Measurements from ENCODE around the gene TNFRSF19. TPM values are rescaled to one million over a fixed set of nuclear protein-coding genes. Genes with fewer than 3 reads are reported as not detected.

Gene TNFRSF19
- total and polyA plus RNA-seq, 2 of the 8 experiments (the other 6 are each of a cell fraction or from before 2014, with no cell fraction given) = 0.50 to 0.95 TPM

- H2AK5ac ChIP-seq (ENCODE audit: low read depth, low read length) = no peak overlapping the region
- H3K79me1 ChIP-seq (ENCODE audit: low read depth, low read length) = no peaks in the 10 kb centered on the region
- H2BK5ac ChIP-seq (ENCODE audit: low read depth, low read length) = no peak overlapping the region
- H3K23ac ChIP-seq (ENCODE audit: insufficient read length) = no peak overlapping the region
- H2BK12ac ChIP-seq (ENCODE audit: low read depth, low read length) = no peak overlapping the region
- no peaks in the 10 kb centered on the region for H3K36me3 ChIP-seq (ENCODE audit: control insufficient read depth in 2 of 4, insufficient read depth in 4 of 4, low read length in 3 of 4)
- H3K79me2 ChIP-seq (ENCODE audit: control insufficient read depth in 1 of 2, insufficient read depth in 2 of 2, low read length in 2 of 2) = no peaks in the 10 kb centered on the region
- peaks cover 0 to 5% (median 2%) of the 10 kb centered on the region in 4 experiments; a peak in 3 of 7 replicates for H3K4me1 ChIP-seq (replicated peaks in 1 of 4; ENCODE audit: control insufficient read depth in 3 of 4, insufficient read depth in 4 of 4, low read length in 3 of 4)
- H3K56ac ChIP-seq (replicated peaks; ENCODE audit: insufficient read length, low read depth, low read length) = no peak overlapping the region
- H2BK20ac ChIP-seq (ENCODE audit: low read length) = no peak overlapping the region
- H3K27ac ChIP-seq (ENCODE audit: low read depth, low read length) = no peak overlapping the region
- H3K9me3 ChIP-seq (ENCODE audit: insufficient read depth in 2 of 2, low read depth in 1 of 2, low read length in 1 of 2) = peaks cover 2% of the 10 kb centered on the region in 2 experiments; a peak in 1 of 4 replicates
- no peak overlapping the region for H3K9ac ChIP-seq (replicated peaks in 1 of 4; ENCODE audit: extremely low read depth in 1 of 4, low read depth in 3 of 4, low read length in 3 of 4)
- H2BK15ac ChIP-seq (ENCODE audit: low read length) = no peak overlapping the region
- no peak overlapping the region for H4K91ac ChIP-seq (replicated peaks; ENCODE audit: insufficient read length, low read length)
- no peaks in the 10 kb centered on the region for H4K20me1 ChIP-seq (replicated peaks in 1 of 2; ENCODE audit: control insufficient read depth in 1 of 2, insufficient read depth in 2 of 2, low read length in 2 of 2)
- H3K18ac ChIP-seq (ENCODE audit: extremely low read depth, low read length) = no peak overlapping the region
- ChIA-PET CTCF (ENCODE audit: partially characterized antibody) (no interaction called here), POLR2A (ENCODE audit: partially characterized antibody) (no interaction called here)
- no peak overlapping the region for H4K5ac ChIP-seq (ENCODE audit: insufficient read length, low read depth, low read length)
- no peak overlapping the region for H3K4me3 ChIP-seq (ENCODE audit: extremely low read depth in 1 of 4, insufficient read depth in 2 of 4, low read depth in 3 of 4, low read length in 4 of 4)
- H2BK120ac ChIP-seq (replicated peaks; ENCODE audit: low read depth, low read length) = no peak overlapping the region
- H2AFZ ChIP-seq (ENCODE audit: low read length) = no peak overlapping the region
- H4K8ac ChIP-seq (ENCODE audit: extremely low read depth, insufficient read depth, low read length) = no peak overlapping the region
- TF ChIP-seq SIRT6 (IDR thresholded peaks at IDR 0.05; ENCODE audit: low read length) (no peak), CTCF (IDR thresholded peaks at IDR 0.05; ENCODE audit: control extremely low read depth in 1 of 3, insufficient read depth in 1 of 3, low read depth in 1 of 3, low read length in 3 of 3) (no peak), TCF12 (IDR thresholded peaks at IDR 0.05; ENCODE audit: low read depth, low read length) (no peak), TBP (IDR thresholded peaks at IDR 0.05; ENCODE audit: low read depth, low read length) (no peak), SIN3A (conservative IDR thresholded peaks at IDR 0.05 in 1 of 2, IDR thresholded peaks at IDR 0.05 in 1 of 2; ENCODE audit: low read depth in 1 of 2, low read length in 2 of 2) (no peak), EZH2 (IDR thresholded peaks at IDR 0.05; ENCODE audit: low read depth, low read length, severe bottlenecking) (no peak), CEBPB (IDR thresholded peaks at IDR 0.05; ENCODE audit: low read depth, low read length) (no peak), TEAD4 (IDR thresholded peaks at IDR 0.05; ENCODE audit: low read depth, low read length) (no peak), RNF2 (IDR thresholded peaks at IDR 0.05; ENCODE audit: borderline replicate concordance, low read depth, low read length, missing control alignments, poor library complexity, severe bottlenecking) (no peak), RAD21 (IDR thresholded peaks at IDR 0.05 in 1 of 2, conservative IDR thresholded peaks at IDR 0.05 in 1 of 2; ENCODE audit: low read depth in 2 of 2, low read length in 2 of 2) (no peak)
- H3K23me2 ChIP-seq (ENCODE audit: low read depth, low read length) = no peaks in the 10 kb centered on the region
- 85% methylated on average over 3 of the region's 3 CpGs; no CpG with 5 or more reads in 1 of the 2 experiments for WGBS, 2 experiments (ENCODE audit: extremely low coverage in 1 of 2, insufficient coverage in 1 of 2, insufficient read length in 1 of 2, insufficient replicate concordance in 2 of 2, low coverage in 1 of 2, low lambda C conversion rate in 2 of 2, missing lambda C conversion rate in 1 of 2)
- H3K4me2 ChIP-seq (ENCODE audit: insufficient read depth in 1 of 2, low read depth in 2 of 2, low read length in 2 of 2) = no peak overlapping the region
- DNase-seq (ENCODE audit: low read depth in 1 of 2, low spot score in 2 of 2) (no peak), FAIRE-seq (no peak)
- no peaks in the 10 kb centered on the region for H3K27me3 ChIP-seq (replicated peaks in 1 of 4; ENCODE audit: control insufficient read depth in 3 of 4, extremely low read depth in 1 of 4, insufficient read depth in 3 of 4, low read length in 3 of 4)
- no peak overlapping the region for H3K14ac ChIP-seq (ENCODE audit: insufficient read length)
- no peak overlapping the region for H3K4ac ChIP-seq (replicated peaks; ENCODE audit: insufficient read length, low read depth, low read length)
Measured at GRCh38 chr13:23605831-23606230, 35.6 kb downstream of the TNFRSF19 start.
